ENCODE measurements around the gene NIT1.
A peak's percentile ranks its signal among the peaks of the same experiment; 100 is the strongest.

The NIT1 gene

GRCh38 chr1:161140755-161141400, 23.0 kb downstream of the NIT1 start:
- no peak overlapping the region for H2AK5ac ChIP-seq (ENCODE audit: low read depth, low read length)
- H2BK15ac ChIP-seq (ENCODE audit: low read length): no peak overlapping the region
- no peak for DNase-seq (ENCODE audit: low spot score)
- H3K23ac ChIP-seq (ENCODE audit: low read depth, low read length, poor library complexity): no peak overlapping the region
- H2BK120ac ChIP-seq (ENCODE audit: low read depth, low read length): no peak overlapping the region
- H2AFZ ChIP-seq (ENCODE audit: low read length): no peak overlapping the region
- H2BK12ac ChIP-seq (ENCODE audit: low read length): no peak overlapping the region
- H3K27ac ChIP-seq (replicated peaks; ENCODE audit: low read length): no peak overlapping the region
- no peaks in the 10 kb centered on the region for H3K4me1 ChIP-seq (ENCODE audit: control insufficient read depth in 2 of 2, insufficient read depth in 1 of 2, low read depth in 1 of 2, low read length in 2 of 2)
- no peak overlapping the region for H3K18ac ChIP-seq (ENCODE audit: low read length)
- H3K4ac ChIP-seq (ENCODE audit: low read length): no peak overlapping the region
- H3K9me3 ChIP-seq (replicated peaks in 1 of 2; ENCODE audit: control insufficient read depth in 2 of 2, insufficient read depth in 1 of 2, low read depth in 1 of 2, low read length in 2 of 2): no peaks in the 10 kb centered on the region
- no CpG with 5 or more reads among the region's 29 CpGs for WGBS, 2 donors (ENCODE audit: extremely low coverage in 2 of 2, insufficient read length in 2 of 2, insufficient replicate concordance in 1 of 2)
- no peak overlapping the region for H4K8ac ChIP-seq (ENCODE audit: low read depth, low read length)
- no peak overlapping the region for H3K4me3 ChIP-seq (ENCODE audit: low read length in 2 of 2)
- no peak overlapping the region for H4K91ac ChIP-seq (ENCODE audit: low read depth, low read length, poor library complexity)
- no peak overlapping the region for H2BK5ac ChIP-seq (ENCODE audit: low read length)
- H3K27me3 ChIP-seq (ENCODE audit: control insufficient read depth in 3 of 3, insufficient read depth in 3 of 3, low read depth in 1 of 3, low read length in 3 of 3): no peaks in the 10 kb centered on the region
- no peaks in the 10 kb centered on the region for H3K36me3 ChIP-seq (replicated peaks in 1 of 2; ENCODE audit: control insufficient read depth in 2 of 2, insufficient read depth in 2 of 2, low read length in 2 of 2)
- H3K9ac ChIP-seq (ENCODE audit: low read depth, low read length, poor library complexity): no peak overlapping the region
- no peak overlapping the region for H3K14ac ChIP-seq (ENCODE audit: low read length)
- no peaks in the 10 kb centered on the region for H3K79me1 ChIP-seq (ENCODE audit: low read depth, low read length)
- H3K4me2 ChIP-seq (ENCODE audit: insufficient read depth, low read length, poor library complexity, severe bottlenecking): no peak overlapping the region

GRCh38 chr1:161145832-161146231, 27.9 kb downstream of the NIT1 start:
- no peaks in the 10 kb centered on the region for H3K4me1 ChIP-seq (ENCODE audit: control insufficient read depth in 2 of 2, insufficient read depth in 1 of 2, low read depth in 1 of 2, low read length in 2 of 2)
- no peak overlapping the region for H3K4me3 ChIP-seq (ENCODE audit: low read length in 2 of 2)
- no peak overlapping the region for H4K91ac ChIP-seq (ENCODE audit: low read depth, low read length, poor library complexity)
- no peak overlapping the region for H3K23ac ChIP-seq (ENCODE audit: low read depth, low read length, poor library complexity)
- no peak for DNase-seq (ENCODE audit: low spot score)
- H3K9me3 ChIP-seq (replicated peaks in 1 of 2; ENCODE audit: control insufficient read depth in 2 of 2, insufficient read depth in 1 of 2, low read depth in 1 of 2, low read length in 2 of 2): no peaks in the 10 kb centered on the region
- no peak overlapping the region for H2AFZ ChIP-seq (ENCODE audit: low read length)
- no peak overlapping the region for H2BK15ac ChIP-seq (ENCODE audit: low read length)
- H2AK5ac ChIP-seq (ENCODE audit: low read depth, low read length): no peak overlapping the region
- no peak overlapping the region for H4K8ac ChIP-seq (ENCODE audit: low read depth, low read length)
- no CpG with 5 or more reads among the region's 3 CpGs for WGBS, 2 donors (ENCODE audit: extremely low coverage in 2 of 2, insufficient read length in 2 of 2, insufficient replicate concordance in 1 of 2)
- H2BK12ac ChIP-seq (ENCODE audit: low read length): no peak overlapping the region
- H2BK120ac ChIP-seq (ENCODE audit: low read depth, low read length): no peak overlapping the region
- H3K27me3 ChIP-seq (ENCODE audit: control insufficient read depth in 3 of 3, insufficient read depth in 3 of 3, low read depth in 1 of 3, low read length in 3 of 3): no peaks in the 10 kb centered on the region
- no peaks in the 10 kb centered on the region for H3K79me1 ChIP-seq (ENCODE audit: low read depth, low read length)
- H3K18ac ChIP-seq (ENCODE audit: low read length): no peak overlapping the region
- H3K27ac ChIP-seq (replicated peaks; ENCODE audit: low read length): no peak overlapping the region
- H3K14ac ChIP-seq (ENCODE audit: low read length): no peak overlapping the region
- H3K4ac ChIP-seq (ENCODE audit: low read length): no peak overlapping the region
- no peak overlapping the region for H3K4me2 ChIP-seq (ENCODE audit: insufficient read depth, low read length, poor library complexity, severe bottlenecking)
- H2BK5ac ChIP-seq (ENCODE audit: low read length): no peak overlapping the region
- no peak overlapping the region for H3K9ac ChIP-seq (ENCODE audit: low read depth, low read length, poor library complexity)
- H3K36me3 ChIP-seq (replicated peaks in 1 of 2; ENCODE audit: control insufficient read depth in 2 of 2, insufficient read depth in 2 of 2, low read length in 2 of 2): no peaks in the 10 kb centered on the region

- no CpG with 5 or more reads among the region's 9 CpGs for WGBS, 2 donors (ENCODE audit: extremely low coverage in 2 of 2, insufficient read length in 2 of 2, insufficient replicate concordance in 1 of 2)
- Histone ChIP-seq H2BK12ac (ENCODE audit: low read length) (no peak overlapping the region), H2BK120ac (ENCODE audit: low read depth, low read length) (no peak overlapping the region), H3K4me3 (ENCODE audit: low read length in 2 of 2) (peak overlapping the region in 1 of 2 donors; percentile 59), H3K27ac (replicated peaks; ENCODE audit: low read length) (no peak overlapping the region), H2AK5ac (ENCODE audit: low read depth, low read length) (no peak overlapping the region), H2AFZ (ENCODE audit: low read length) (peak overlapping the region; percentile 86), H3K9ac (ENCODE audit: low read depth, low read length, poor library complexity) (no peak overlapping the region), H3K4me2 (ENCODE audit: insufficient read depth, low read length, poor library complexity, severe bottlenecking) (no peak overlapping the region), H3K79me1 (ENCODE audit: low read depth, low read length) (no peaks in the 10 kb centered on the region), H3K27me3 (ENCODE audit: control insufficient read depth in 3 of 3, insufficient read depth in 3 of 3, low read depth in 1 of 3, low read length in 3 of 3) (no peaks in the 10 kb centered on the region), H3K23ac (ENCODE audit: low read depth, low read length, poor library complexity) (no peak overlapping the region), H4K8ac (ENCODE audit: low read depth, low read length) (no peak overlapping the region), H3K9me3 (replicated peaks in 1 of 2; ENCODE audit: control insufficient read depth in 2 of 2, insufficient read depth in 1 of 2, low read depth in 1 of 2, low read length in 2 of 2) (no peaks in the 10 kb centered on the region), H2BK15ac (ENCODE audit: low read length) (no peak overlapping the region), H3K14ac (ENCODE audit: low read length) (no peak overlapping the region), H3K4ac (ENCODE audit: low read length) (no peak overlapping the region), H3K4me1 (ENCODE audit: control insufficient read depth in 2 of 2, insufficient read depth in 1 of 2, low read depth in 1 of 2, low read length in 2 of 2) (no peaks in the 10 kb centered on the region), H4K91ac (ENCODE audit: low read depth, low read length, poor library complexity) (no peak overlapping the region), H3K18ac (ENCODE audit: low read length) (no peak overlapping the region), H3K36me3 (replicated peaks in 1 of 2; ENCODE audit: control insufficient read depth in 2 of 2, insufficient read depth in 2 of 2, low read length in 2 of 2) (peaks cover 8 to 16% of the 10 kb centered on the region in 2 donors), H2BK5ac (ENCODE audit: low read length) (no peak overlapping the region)
- DNase-seq (ENCODE audit: low spot score): no peak
Observed at GRCh38 chr1:161153176-161153575, 35.3 kb downstream of the NIT1 start.

GRCh38 chr1:161153682-161154337, 35.9 kb downstream of the NIT1 start, which contains the start of gene UFC1:
TSS of gene UFC1 (plus strand) at chr1:161153978. CDS start at chr1:161153998, 20 bp downstream.
- Histone ChIP-seq H3K27me3 (ENCODE audit: control insufficient read depth in 3 of 3, insufficient read depth in 3 of 3, low read depth in 1 of 3, low read length in 3 of 3) (no peaks in the 10 kb centered on the region), H3K4ac (ENCODE audit: low read length) (no peak within 1 kb of the TSS), H2AFZ (ENCODE audit: low read length) (peak within 1 kb of the TSS; percentile 86), H3K79me1 (ENCODE audit: low read depth, low read length) (no peaks in the 10 kb centered on the region), H3K4me2 (ENCODE audit: insufficient read depth, low read length, poor library complexity, severe bottlenecking) (peak within 1 kb of the TSS; percentile 70), H4K91ac (ENCODE audit: low read depth, low read length, poor library complexity) (peak within 1 kb of the TSS; percentile 33), H3K14ac (ENCODE audit: low read length) (no peak within 1 kb of the TSS), H3K23ac (ENCODE audit: low read depth, low read length, poor library complexity) (no peak within 1 kb of the TSS), H2BK5ac (ENCODE audit: low read length) (peak within 1 kb of the TSS; percentile 8), H3K4me3 (ENCODE audit: low read length in 2 of 2) (peak within 1 kb of the TSS; percentile 59 to 89), H3K18ac (ENCODE audit: low read length) (peak within 1 kb of the TSS; percentile 92), H3K36me3 (replicated peaks in 1 of 2; ENCODE audit: control insufficient read depth in 2 of 2, insufficient read depth in 2 of 2, low read length in 2 of 2) (peaks cover 8 to 22% of the 10 kb centered on the region in 2 donors), H3K4me1 (ENCODE audit: control insufficient read depth in 2 of 2, insufficient read depth in 1 of 2, low read depth in 1 of 2, low read length in 2 of 2) (peaks cover under 1 to 2% of the 10 kb centered on the region in 2 donors), H2BK15ac (ENCODE audit: low read length) (no peak within 1 kb of the TSS), H3K27ac (replicated peaks; ENCODE audit: low read length) (peak within 1 kb of the TSS; percentile 84), H3K9ac (ENCODE audit: low read depth, low read length, poor library complexity) (peak within 1 kb of the TSS; percentile 80), H2AK5ac (ENCODE audit: low read depth, low read length) (no peak within 1 kb of the TSS), H2BK12ac (ENCODE audit: low read length) (no peak within 1 kb of the TSS), H4K8ac (ENCODE audit: low read depth, low read length) (no peak within 1 kb of the TSS), H3K9me3 (replicated peaks in 1 of 2; ENCODE audit: control insufficient read depth in 2 of 2, insufficient read depth in 1 of 2, low read depth in 1 of 2, low read length in 2 of 2) (no peaks in the 10 kb centered on the region), H2BK120ac (ENCODE audit: low read depth, low read length) (no peak within 1 kb of the TSS)
- WGBS, 2 donors (ENCODE audit: extremely low coverage in 2 of 2, insufficient read length in 2 of 2, insufficient replicate concordance in 1 of 2): no CpG with 5 or more reads among the region's 33 CpGs
- peak; percentile 73 for DNase-seq (ENCODE audit: low spot score)
